ENCODE results near the gene MPG.

DNA sequence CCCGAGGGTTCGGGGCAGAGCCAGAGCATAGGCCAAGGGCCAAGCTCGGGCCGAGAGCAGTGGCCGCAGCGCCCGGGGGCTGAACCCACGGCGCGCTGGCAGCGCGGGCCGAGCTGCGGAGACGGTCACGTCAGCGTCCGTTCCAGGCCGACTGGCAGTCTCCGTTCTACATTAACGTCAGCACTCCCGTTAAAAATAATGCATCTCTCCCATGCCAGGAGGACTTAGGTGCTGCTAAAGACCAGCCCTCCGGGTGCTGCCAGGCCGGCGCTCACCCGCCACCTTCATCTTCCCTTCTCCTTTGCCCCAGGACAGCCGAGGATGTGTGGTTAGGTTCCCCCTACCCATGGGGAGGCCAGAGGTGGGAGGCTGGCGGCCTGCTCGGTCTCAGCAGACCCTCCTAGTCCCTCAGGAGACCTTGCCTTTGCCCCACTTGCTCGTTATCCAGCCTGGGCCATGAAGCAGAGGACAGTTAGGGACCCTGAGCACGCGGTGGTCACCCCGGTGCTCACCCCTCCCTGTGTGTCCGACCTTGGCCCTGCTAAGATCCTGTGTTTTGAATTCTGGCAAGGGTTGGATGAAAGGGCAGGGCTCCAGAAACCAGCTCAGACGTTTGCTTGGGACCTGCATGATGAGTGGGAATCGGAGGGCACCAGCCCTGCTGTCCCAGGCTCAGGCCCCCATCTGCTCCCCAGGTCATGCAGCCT is 572 bp downstream of the MPG start:
- TF ChIP-seq, protein P1, sequence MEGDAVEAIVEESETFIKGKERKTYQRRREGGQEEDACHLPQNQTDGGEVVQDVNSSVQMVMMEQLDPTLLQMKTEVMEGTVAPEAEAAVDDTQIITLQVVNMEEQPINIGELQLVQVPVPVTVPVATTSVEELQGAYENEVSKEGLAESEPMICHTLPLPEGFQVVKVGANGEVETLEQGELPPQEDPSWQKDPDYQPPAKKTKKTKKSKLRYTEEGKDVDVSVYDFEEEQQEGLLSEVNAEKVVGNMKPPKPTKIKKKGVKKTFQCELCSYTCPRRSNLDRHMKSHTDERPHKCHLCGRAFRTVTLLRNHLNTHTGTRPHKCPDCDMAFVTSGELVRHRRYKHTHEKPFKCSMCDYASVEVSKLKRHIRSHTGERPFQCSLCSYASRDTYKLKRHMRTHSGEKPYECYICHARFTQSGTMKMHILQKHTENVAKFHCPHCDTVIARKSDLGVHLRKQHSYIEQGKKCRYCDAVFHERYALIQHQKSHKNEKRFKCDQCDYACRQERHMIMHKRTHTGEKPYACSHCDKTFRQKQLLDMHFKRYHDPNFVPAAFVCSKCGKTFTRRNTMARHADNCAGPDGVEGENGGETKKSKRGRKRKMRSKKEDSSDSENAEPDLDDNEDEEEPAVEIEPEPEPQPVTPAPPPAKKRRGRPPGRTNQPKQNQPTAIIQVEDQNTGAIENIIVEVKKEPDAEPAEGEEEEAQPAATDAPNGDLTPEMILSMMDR (IDR thresholded peaks at IDR 0.05) = no peak
- TF ChIP-seq POLR2AphosphoS5 (IDR thresholded peaks at IDR 0.05; ENCODE audit: low read depth, low read length) = no peak
